NCI-H146 treated with DMSO at 0.1 percent for 48 hours (cell line): Measurements from ENCODE around the gene FLT3.
"Not testable (repeated sequence)": the region's sequence is repeated elsewhere in the genome, so short reads cannot be mapped to it uniquely, and the experiment has no call there.

Experiments
- DNase-seq: peaks from one replicate; lab custom pipeline; 2025; ENCODE audit not compliant: unreplicated experiment; lab: John Stamatoyannopoulos, UW

FLT3 gene

DNA sequence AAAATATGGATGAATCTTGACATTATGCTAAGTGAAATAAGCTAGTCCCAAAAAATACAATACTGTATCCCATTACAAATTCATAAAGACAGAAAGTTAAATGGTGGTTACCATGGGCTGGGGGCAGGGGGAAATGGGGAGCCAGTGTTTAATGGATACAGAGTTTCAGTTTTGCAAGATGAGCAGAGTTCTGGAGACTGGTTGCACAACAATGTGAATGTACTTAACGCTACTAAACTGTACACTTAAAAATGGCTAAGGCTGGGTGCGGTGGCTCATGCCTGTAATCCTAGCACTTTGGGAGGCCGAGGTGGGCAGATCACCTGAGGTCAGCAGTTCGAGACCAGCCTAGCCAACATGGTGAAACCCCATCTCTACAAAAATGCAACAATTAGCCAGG is 1.5 kb upstream of the FLT3 start:
- DNase-seq: not testable (repeated sequence)

DNA sequence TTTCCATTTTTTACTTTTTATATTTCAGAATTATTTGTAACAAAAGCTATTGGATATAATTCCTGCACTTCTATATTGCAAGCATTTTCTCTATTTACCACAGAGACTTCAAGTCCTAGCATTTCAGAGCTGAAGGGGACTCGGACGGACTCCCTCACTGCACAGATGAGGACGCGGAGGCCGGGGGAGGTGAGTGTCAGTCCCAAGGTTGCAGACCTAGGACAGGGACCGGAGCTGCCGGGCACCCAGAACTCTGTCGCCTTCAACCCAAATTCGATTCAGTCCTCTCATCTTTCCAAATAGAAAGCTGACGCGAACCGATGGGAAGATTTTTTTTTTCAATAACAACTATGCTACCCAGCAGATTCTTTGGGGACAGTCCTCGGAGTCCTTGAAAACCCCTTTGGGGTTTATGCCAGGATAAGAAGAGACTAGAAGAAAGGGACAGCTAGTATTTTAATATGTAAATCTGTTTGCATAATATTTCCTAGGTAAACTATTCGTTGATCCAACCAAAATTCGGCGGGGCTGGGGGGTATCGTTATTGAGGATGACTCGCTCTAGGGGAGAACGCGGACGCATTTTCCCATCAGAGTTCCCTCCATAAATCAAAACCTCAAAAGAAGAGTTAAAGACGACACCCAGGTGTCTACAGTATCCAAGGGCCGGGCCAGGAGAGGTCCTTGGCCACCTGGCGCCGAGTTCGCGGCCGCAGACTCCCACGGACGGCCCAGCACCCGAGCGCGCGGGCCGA is 803 bp downstream of the FLT3 start:
- DNase-seq: no peak

DNA sequence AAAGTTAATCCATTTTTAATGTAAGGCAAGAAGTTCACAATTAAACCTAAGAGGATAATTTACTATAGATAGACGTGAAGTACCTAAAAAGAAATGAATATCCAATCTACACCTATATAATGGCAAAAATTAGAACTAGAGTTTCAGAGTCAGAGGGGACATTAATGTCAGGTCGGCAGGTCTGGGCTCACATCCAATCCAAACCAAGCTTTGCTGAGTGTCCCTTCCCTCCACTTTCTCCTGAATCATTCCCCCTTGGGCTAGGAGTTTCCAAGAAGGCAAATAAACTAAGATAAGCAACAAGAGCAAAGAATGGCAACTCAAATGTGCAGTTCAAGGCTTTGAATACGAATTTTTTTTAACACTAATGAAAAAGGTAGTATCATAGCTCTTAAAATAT is 2.9 kb downstream of the FLT3 start:
- no peak for DNase-seq

DNA sequence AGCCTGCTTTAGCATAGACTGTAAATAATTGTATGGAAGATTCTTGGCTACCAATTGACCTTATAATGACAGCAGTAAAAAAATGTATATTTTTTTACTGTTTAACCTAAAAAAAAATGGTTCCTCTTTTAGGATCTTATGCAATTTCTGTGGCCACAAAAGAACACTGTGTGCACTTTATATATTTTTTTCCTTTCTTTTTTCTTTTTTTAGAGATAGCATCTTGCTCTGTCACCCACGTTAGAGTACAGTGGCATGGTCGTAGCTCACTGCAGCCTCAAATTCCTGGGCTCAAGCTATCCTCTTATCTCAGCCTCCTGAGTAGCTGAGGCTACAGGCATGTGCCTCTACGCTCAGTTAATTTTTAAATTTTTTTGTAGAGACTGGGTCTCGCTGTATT is 6.1 kb downstream of the FLT3 start:
- no peak for DNase-seq

DNA sequence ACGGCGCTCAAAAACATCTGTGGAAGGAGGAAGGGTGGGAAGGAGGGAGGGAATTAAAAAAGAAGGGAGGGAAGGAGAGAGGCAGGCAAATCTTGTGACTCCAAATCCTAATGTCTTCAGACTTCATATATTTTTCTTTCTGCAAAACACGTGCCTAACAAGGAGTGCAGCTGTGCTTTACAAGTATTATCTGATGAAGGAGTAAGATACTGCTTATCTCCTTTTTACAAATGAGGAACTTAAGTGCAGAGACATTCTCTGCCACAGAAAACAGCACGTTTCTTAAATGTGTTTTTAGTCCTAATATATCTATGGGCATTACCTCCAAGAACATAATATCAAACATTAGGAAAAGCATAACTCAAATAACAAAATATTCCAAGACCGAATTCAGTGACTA is 6.5 kb downstream of the FLT3 start:
- DNase-seq: no peak

DNA sequence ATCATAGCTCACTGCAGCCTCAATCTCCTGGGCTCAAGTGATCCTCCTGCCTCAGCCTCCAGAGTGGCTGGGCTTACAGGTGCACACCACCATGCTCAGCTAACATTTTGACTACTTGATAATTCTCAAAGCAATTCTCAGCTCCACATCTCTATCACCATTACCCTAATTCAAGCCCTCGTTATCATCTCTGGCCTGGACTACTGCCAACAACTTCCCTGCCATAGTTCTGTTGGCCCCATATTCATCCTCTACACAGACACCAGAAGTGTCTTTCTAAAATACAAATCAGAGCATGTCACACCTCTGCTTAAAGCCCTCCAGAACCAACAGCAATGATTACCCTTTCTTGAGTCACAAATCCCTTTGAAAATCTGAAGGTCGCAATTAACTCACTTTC is 7.9 kb downstream of the FLT3 start:
- no peak for DNase-seq

DNA sequence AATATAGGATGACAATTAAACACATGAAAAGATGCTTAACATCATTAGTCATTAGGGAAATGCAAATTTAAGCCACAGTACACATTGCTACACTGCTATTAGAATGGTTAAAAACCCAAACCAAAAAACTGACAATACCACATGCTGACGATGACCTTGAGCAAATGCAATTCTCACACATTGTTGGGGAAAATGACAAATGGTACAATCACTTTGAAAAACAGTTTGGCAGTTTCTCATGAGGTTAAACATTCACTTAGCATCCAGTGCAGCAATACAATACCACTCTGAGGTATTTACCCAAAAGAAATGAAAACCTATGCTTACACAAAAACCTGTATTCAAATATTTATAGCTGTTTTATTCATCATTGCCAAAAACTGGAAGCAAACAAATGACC is 11.3 kb downstream of the FLT3 start:
- no peak for DNase-seq

DNA sequence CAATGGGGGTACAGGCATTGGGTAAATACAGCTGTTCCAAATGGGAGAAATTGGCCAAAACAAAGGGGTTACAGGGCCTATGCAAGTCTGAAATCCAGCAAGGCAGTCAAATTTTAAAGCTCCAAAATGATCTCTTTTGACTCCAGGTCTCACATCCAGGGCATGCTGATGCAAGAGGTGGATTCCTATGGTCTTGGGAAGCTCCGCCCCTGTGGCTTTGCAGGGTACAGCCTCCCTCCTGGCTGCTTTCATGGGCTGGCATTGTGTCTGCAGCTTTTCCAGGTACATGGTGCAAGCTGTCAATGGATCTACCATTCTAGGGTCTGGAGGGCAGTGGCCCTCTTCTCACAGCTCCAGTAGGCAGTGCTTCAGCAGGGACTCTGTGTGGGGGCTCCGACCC is 22.6 kb downstream of the FLT3 start:
- not testable (repeated sequence) for DNase-seq

DNA sequence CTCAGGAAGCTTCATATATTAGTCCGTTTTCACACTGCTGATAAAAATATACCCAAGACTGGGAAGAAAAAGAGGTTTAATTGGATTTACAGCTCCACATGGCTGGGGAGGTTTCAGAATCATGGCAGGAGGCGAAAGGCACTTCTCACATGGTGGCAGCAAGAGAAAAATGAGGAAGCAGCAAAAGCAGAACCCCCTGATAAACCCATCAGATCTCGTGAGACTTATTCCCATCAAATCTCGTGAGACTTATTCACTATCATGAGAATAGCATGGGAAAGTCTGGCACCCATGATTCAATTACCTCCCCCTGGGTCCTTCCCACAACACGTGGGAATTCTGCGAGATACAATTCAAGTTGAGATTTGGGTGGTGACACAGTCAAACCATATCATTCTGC is 23.1 kb downstream of the FLT3 start:
- DNase-seq: no peak

DNA sequence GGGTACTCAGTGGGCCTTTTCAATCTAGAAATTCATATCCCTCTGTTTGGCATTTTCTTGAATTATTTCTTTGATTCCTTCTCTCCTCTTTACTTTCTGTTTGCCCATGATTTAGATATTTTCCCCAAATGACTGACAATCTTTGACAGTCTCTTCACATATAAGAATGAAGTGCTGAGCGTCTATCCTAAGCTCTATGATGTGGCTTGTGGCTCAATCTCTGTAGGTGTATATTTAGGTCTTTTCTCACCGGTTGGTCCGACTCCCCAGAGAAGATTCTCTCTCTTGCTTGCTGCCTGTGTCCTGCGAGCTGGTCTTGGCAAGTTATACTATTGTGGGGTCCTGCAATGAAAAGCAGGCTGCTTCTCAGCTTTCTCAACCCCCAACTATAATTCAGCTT is 29.0 kb downstream of the FLT3 start:
- DNase-seq: no peak

DNA sequence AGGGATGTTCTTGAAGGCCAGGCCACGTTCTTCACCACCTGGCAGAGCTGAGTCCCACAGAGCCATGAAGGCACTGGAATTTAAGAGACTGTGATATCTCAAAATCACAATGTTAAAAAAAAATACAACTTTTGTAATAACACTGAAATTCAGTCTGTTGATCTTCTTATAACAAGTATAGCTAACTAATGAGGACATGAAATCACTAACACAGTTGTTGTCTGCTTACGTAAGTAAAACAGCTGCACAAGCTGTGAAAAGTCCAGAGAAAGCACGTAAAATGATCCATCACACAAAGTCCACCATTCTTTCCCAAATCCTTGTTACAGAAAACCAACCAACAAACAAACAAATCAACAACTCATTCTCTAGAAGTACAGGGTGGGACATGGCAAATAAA is 32.9 kb downstream of the FLT3 start:
- no peak for DNase-seq

DNA sequence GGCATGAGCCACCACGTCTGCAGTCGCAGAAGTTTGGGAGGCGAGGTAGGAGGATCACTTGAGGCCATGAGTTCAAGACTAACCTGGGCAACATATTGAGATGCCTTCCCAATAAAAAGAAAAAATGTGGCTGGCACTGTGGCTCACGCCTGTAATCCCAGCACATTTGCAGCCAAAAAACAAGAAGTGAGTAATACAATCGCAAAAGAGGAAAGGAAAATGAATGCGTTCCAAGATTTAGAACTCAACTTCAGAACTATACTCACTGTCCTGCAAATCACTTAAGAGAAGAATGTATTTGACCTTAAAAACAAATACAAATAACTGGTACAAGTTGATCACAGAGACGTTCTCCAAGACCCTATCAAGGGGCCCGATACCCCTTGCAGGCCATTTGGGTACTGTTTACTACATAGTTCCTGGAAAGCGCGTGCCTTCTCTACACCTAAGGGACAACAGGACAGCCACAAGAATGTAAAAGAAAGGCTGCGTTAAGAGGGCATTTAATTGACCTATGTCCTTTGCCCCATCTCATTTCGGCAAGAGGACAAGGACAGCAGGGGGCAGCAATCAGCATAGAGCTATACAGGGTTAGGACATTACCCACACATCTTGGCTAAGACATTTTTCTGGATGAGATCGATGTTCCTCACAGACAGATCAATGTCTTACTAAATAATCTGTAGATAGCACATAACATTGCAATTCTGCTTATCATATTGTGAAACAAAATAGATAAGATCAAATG is 41.3 kb downstream of the FLT3 start:
- DNase-seq: no peak

DNA sequence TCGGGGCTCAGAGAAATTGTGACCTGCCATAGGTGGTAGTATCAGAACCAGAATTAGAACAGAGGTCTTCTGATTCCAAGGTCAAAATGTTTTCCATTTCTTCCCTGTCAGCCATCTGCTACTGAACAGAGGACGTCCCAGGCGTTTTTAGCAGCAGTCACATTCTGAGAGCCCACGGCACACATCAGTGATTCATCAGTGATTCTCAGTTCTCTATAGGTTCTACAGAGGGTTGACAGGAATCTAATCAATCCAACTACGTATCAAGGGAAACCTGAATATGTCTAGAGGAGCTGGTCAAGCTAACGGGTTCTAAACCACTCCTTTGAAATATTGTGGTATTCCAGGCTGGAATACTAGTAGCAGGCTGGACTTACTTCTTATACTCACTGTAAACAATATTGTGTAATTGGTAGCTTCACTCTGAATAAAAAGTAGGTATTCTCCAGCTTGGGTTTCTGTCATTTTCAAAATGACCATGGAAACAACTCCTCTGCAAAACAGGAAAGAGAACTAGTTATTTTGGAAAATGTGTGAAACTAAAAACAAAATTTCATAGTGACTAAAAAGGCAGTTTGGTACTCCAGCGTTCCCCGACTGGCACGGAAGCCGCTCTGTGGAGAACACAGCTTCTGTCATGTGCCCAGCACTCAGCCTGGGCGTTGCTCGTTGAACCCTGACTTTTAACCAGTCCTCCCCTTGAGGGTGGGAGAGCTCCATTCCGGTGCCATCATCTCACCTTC is 43.2 kb downstream of the FLT3 start:
- DNase-seq: no peak

DNA sequence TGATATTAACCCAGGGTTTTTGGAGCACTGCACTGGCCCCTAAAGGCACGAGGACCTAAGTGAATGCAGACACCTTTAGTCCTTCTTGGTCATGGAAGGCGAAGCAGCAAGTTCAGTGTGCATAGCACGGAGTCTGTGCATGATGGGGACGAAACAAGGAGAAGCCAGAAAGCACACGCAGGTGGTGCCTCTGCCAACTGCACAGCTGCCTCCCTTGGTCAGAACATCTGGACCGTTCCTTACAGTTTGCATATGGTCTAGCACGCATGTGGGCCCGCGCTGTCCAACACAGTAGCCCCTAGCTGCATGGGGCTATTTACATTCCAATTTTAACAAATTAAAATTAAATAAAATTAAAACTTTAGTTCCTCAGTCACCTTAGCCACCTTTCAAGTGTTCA is 44.0 kb downstream of the FLT3 start:
- DNase-seq: no peak

DNA sequence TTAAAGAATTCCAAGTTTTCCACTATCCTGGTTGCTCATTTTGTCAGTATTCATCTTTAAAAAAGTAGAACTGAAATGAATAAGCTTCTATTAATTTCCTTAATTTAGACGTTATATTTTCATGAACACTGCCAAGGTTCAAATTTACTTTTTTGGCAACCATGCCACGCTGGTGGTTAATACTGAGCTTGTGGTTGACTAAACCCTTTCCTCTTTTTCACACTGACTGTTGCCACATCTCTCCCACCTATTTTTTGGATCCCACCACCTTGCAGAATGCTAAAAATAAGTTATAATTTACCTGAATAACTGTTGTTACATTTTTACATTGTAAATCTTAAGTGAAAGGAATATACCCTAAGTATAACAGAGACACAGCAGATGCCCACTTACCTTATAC is 45.0 kb downstream of the FLT3 start:
- DNase-seq: no peak

DNA sequence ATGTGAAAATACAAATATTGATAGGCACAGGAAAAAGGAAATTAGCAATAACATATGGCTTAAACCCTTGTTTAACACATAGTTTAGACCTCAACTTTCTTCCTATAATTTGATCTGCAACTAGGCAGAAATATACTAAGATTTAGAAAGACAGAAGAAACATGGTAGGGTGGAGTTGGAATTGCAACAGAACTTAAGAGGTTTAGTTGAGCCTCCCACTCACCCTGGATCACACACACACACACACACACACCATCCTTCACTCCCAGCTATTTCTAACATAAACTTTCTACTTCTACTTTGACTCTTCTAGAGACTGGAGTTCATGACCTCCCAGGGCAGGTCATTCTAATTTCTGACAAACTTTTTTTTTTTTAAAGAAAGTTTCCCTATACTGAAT is 47.4 kb downstream of the FLT3 start:
- DNase-seq: no peak

DNA sequence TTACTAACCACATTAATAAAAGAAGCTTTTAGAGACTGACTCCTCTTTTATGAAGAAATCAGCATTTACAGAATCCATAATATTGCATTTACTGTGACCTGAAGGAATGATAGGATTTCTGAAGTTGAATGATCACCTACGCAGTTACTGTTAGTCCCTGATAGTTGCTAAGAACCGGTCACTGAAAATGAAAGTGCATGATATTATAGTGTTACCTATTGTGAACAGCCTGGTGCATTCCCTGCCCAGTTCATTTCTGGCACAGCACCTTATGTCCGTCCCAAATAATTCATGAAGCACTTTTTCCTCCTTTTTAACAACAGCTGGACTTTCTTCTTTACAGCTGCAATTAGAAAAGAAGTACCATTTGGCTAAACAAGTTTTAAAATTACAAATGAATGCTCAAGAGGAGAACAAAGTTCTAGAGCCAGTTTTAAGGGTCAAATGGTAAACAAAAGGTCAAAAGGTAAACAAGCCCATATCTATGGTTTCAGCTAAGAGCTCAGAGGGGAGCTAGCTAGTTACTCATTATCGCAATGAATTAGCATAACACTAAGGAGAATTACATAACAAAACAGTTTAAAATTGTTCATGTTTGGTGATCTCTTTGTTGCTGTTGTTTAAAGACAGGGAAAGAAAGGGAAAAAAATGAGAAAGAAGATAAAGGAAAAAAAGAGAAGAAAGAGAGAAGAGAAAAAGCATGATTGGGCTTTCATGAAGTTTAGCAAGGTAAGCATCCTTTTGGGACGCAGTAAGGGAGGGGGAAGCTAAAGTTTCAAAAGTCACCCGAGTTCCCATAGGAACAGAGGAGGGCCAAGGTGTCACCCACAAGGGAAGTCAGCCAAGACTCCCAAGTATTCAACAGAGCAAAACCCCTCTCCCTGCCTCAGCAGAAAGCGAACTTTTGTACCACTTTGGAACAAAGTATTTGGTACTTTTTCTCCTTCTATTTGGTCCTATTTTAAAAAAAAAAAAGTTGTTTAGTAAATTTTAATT is 50.2 kb downstream of the FLT3 start:
- DNase-seq: no peak

DNA sequence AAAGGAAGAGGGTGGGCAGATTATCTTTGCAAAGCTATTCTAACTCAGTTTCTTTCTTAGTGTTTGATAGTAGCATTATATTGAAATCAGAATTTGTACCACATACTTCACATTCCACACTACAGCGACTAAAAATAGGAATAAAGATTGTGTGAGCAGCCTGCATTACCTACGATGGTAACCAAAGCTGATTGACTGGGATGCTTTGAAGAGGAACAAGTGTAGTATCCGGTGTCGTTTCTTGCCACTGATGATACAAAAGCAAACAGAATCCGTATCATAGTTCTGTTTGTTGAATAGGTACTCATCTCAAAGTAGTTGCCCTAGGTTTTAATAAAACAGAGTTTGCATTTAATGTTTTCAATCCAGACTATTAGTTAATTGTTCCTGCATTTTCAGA is 51.2 kb downstream of the FLT3 start:
- no peak for DNase-seq

DNA sequence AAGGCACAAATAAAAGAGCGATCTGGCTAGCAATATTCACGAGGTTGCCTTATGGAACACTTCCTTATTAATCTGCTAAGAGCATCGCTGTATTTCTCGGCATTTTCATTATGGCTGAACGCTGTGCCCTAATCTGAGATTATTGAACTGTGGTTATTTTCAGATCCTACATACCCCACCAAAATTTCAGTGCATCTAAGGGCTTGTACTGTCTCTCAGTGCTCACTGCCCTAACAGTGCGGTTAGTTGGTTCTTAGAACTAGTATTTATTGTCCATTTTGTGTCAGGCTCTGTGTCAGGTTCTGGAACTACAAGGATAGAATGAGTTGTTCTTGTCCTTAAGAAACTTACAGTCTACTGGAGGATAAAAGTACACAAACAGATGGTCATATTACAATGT is 51.6 kb downstream of the FLT3 start:
- no peak for DNase-seq

DNA sequence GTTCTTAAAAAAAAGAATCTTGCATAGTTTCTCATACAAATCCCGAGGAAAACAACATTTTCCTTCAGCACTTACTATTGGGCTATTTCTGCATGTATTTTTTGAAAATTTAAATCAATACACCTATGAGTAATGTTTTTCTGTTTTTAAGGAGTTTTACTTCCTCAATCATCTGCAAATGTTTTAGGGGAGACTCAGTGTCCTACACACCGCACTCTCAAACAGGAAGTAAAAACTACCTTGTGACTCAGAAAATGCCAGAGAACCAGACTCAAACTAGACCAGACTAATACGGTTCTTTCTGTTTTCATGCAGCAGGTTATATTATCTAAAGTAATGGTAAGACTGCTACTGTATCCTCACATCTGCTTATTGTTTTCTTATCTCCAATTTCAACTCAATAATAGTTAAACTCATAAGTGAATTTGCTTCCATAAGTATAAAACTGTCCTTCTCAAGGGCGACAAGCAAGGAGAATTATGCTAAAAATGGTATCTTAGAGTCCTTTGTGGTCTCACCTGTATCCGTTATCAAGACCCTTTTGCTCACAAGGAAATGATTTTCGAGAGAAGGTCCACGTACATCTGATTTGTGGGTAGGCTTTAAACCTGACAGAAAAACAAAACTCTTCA is 52.5 kb downstream of the FLT3 start:
- DNase-seq: no peak
